HepG2 (cell line): ENCODE results near the gene AMELY.

Experiments used
- ARID5B ChIP-seq: IDR thresholded peaks from 2 replicates; pipeline ENCODE4 v1.4.0; 2020; ENCODE audit warnings: mild to moderate bottlenecking, missing genetic modification reagents
- DPF2 ChIP-seq: sonication (generic); formaldehyde crosslinking; IDR thresholded peaks from 2 replicates; pipeline ENCODE4 v1.4.0; 2020; ENCODE audit warnings: mild to moderate bottlenecking, low read depth, missing genetic modification reagents, borderline replicate concordance
- EP300 ChIP-seq, 3 experiments: sonication (generic) in 1 of 3; formaldehyde crosslinking in 1 of 3; IDR thresholded peaks; 2 replicates each; pipeline versions ENCODE4 v1.5.1 to v1.6.1; 2011 to 2020; ENCODE audit warnings: low read depth in 2 of 3, low read length in 2 of 3, borderline replicate concordance in 1 of 3, improper control_type of control experiment in 1 of 3, mild to moderate bottlenecking in 1 of 3, missing genetic modification reagents in 1 of 3, moderate library complexity in 1 of 3
- FOXJ3 ChIP-seq: sonication (generic); formaldehyde crosslinking; IDR thresholded peaks from 2 replicates; pipeline ENCODE4 v1.4.0; 2020; ENCODE audit warnings: missing genetic modification reagents, mild to moderate bottlenecking, borderline replicate concordance
- MTA1 ChIP-seq: sonication (generic); formaldehyde crosslinking; IDR thresholded peaks from 2 replicates; pipeline ENCODE4 v1.4.0; 2020; ENCODE audit warnings: missing genetic modification reagents, mild to moderate bottlenecking, borderline replicate concordance
- MYC ChIP-seq: sonication (generic); formaldehyde crosslinking; IDR thresholded peaks from 2 replicates; pipeline ENCODE4 v1.9.0; 2021; ENCODE audit warnings: missing genetic modification reagents, borderline replicate concordance
- NFYB ChIP-seq: sonication (generic); formaldehyde crosslinking; IDR thresholded peaks from 2 replicates; pipeline ENCODE4 v1.4.0; 2020; ENCODE audit warnings: missing genetic modification reagents
- PITX1 ChIP-seq: sonication (generic); formaldehyde crosslinking; IDR thresholded peaks from 2 replicates; pipeline ENCODE4 v1.5.1; 2020; ENCODE audit warnings: mild to moderate bottlenecking, missing genetic modification reagents
- RNF2 ChIP-seq: fragments of 450-650 bp; conservative IDR thresholded peaks from 2 replicates; pipeline ENCODE4 v1.6.1; 2016; ENCODE audit warnings: low read depth
- SP1 ChIP-seq, 2 experiments: fragments of 450-650 bp in 1 of 2; sonication (generic) in 1 of 2; formaldehyde crosslinking in 1 of 2; IDR thresholded peaks; 2 replicates each; pipeline versions ENCODE4 v1.4.0 to v1.6.1; 2016 to 2020; ENCODE audit warnings: missing genetic modification reagents in 1 of 2
- ZFP36L1 ChIP-seq: sonication (generic); formaldehyde crosslinking; IDR thresholded peaks from 2 replicates; pipeline ENCODE4 v1.8.0; 2022; ENCODE audit warnings: mild to moderate bottlenecking, missing genetic modification reagents, moderate library complexity
- ZNF33A ChIP-seq: sonication (generic); formaldehyde crosslinking; IDR thresholded peaks from 2 replicates; pipeline ENCODE4 v1.5.1; 2020; ENCODE audit warnings: missing genetic modification reagents, mild to moderate bottlenecking, moderate library complexity, borderline replicate concordance
- ZNF777 ChIP-seq: sonication (generic); formaldehyde crosslinking; IDR thresholded peaks from 2 replicates; pipeline ENCODE4 v1.4.0; 2020; ENCODE audit warnings: missing genetic modification reagents

DNA sequence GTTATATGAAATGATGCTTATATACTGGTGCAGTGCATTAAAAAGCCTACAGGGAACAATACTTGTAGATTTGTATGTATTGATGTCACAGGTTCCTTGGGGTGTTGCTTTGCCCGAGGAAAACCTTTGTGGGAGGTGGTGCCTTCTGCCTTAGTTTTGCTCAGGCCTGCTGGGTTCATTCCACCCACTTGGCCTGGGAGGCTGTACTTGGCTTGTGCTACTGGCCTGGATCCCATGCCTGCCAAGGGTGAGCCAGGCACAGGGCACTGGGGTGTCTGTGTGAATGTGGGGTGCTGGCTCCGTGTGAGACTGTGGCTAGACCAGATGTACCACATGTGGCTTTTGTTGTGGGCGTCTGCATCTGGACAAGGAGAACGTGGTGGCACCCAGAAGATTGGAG lies 16.7 kb upstream of the AMELY start:
- TF ChIP-seq MTA1 (CRISPR knock-in tag): no peak
- no peak for TF ChIP-seq SP1 (IDR thresholded peaks at IDR 0.05)
- no peak for TF ChIP-seq SP1 (CRISPR knock-in tag; IDR thresholded peaks at IDR 0.05)
- no peak for TF ChIP-seq DPF2
- TF ChIP-seq EP300 (IDR thresholded peaks at IDR 0.05; ENCODE audit: low read depth in 2 of 2, low read length in 2 of 2): no peak
- no peak for TF ChIP-seq EP300 (CRISPR knock-in tag; IDR thresholded peaks at IDR 0.05; ENCODE audit: borderline replicate concordance)
- no peak for TF ChIP-seq ARID5B (CRISPR knock-in tag)
- TF ChIP-seq ZFP36L1: no peak
- no peak for TF ChIP-seq ZNF33A (CRISPR knock-in tag)
- no peak for TF ChIP-seq PITX1 (CRISPR knock-in tag)
- TF ChIP-seq ZNF777 (CRISPR knock-in tag): no peak
- TF ChIP-seq FOXJ3 (CRISPR knock-in tag): no peak
- no peak for TF ChIP-seq MYC (CRISPR knock-in tag)
- TF ChIP-seq RNF2: no peak
- no peak for TF ChIP-seq NFYB (CRISPR knock-in tag)
